K562 treated with DMSO at 1 percent for 12 hours (cell line): ENCODE data around the gene ZNF17. TPM values are rescaled to one million over a fixed set of nuclear protein-coding genes. Genes with fewer than 3 reads are reported as not detected.

Experiments
- total RNA-seq: library from RNA; unstranded; fragments of 300-600 nt; gene quantifications from 2 replicates; pipeline ENCODE4 v1.2.3, GENCODE V29; 2022; ENCODE audit not compliant: insufficient read depth

Gene ZNF17
- 4.8 and 9.6 TPM in 2 replicates for total RNA-seq

GRCh38 chr19:57410877-57411671 is at the start of gene ZNF17:
Gene ZNF17, plus strand, starts transcription at chr19:57411161. Its CDS starts 2,455 bp downstream, at chr19:57413616.

GRCh38 chr19:57362997-57363687 is 47.8 kb upstream of the ZNF17 start, which contains the start of the genes TRAPPC2B and ZNF547:
Gene TRAPPC2B, plus strand, starts transcription at chr19:57363551. Its CDS starts 1,283 bp downstream, at chr19:57364834.
Gene ZNF547, plus strand, starts transcription at chr19:57363551. Its CDS starts 5,005 bp downstream, at chr19:57368556.

DNA sequence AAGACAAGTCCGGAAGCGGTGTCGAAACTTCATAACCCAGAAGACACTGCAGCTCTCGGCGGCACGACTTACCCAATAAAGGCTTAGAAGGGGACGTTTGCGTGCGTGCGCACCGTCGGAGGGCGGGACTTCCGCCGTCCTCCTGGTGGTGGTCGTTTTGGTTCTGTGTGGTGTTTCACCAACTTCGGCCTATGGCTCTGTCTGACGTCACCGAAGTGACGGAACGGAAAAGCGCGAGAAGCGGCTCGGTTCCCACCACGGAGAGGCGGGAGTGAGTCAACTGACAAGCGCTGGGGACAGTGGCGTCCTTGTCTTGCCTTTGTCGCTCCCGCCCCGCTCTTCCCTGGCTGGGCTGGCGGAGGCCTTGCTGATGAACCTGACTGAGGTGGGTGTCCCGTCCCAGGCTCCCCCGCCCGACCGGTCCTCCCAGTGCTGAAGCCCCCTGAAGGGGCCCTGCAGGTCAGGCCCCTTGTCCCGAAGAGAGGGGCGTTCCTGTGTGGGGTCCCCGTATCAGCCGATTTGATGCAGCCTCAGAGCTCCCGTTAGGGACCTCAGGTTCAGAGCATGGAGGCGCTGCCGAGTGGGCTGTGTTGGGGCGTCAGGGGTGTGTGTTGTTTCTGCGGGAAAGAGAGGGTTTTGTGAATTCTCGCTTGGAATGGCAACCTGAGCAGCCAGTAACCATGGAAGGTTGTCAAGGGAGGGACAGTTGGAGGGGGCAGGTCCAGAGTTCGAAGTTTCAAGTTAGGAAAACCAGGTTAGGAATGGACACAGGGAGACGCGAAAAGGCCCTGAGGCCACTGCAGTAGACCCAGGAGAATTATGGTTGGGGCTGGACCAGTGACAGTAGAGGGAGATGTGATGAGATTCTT is 21.0 kb upstream of the ZNF17 start, which contains the start of gene ZNF548:
TSS of gene ZNF548 (plus strand) at position 125 of the 869 bp plus-strand sequence. CDS start at position 371, 246 bp downstream.

DNA sequence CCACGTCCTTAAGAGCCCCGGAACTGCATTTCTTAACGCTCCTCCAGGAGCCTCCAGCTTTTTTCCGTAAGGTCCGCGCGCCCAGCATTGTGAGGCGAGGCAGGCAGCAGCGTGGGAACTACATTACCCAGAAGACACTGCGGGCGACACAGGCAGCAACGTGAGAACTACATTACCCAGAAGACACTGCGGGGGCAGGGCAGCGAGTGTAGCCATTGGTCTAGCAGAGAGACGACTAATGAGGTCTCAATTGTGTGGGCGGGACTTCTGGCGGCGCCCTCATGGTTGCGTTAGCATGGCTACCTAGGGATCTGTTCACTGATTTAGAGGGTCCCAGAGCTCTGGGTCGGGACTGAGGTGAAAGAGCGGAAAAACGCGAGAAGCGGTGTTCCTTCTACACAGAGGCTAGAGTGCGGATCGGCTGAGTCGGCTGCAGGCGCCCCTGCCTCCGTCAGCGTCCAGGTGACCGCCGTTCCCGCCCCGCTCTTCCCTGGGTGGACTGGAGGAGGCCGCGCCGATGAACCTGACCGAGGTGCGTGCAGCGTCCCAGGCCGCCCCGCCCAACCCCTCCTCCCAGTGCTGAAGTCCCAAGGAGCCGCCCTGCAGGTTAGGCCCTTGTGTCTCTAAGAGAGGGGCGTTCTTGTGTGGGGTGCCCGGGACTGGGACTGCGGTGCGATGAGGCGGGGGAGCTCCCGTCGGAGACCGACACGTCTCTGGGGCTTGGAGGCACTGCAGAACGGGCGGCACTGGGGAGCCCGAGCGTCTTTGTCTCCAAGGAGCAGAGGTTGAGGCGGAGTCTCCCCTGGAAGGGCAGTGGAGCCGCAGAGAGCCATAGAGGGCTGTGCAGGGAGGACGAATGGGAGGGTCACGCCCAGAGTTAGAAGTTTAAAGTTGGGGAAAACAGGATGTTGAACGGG is 24.4 kb downstream of the ZNF17 start, which contains the start of gene ZNF749:
TSS of gene ZNF749 (plus strand) at position 264 of the 917 bp plus-strand sequence. CDS start at position 518, 254 bp downstream.

Other genes starting within 250 kb of the ZNF17 start
- 0.85 TPM in 1 of 2 replicates, not detected in the other for gene DUXA, start 243.7 kb upstream of the ZNF17 start, total RNA-seq
- gene ZNF264, start 219.7 kb upstream of the ZNF17 start, total RNA-seq, result 0.27 and 2.0 TPM in 2 replicates
- 9.3 and 10.7 TPM in 2 replicates for gene AURKC, start 180.1 kb upstream of the ZNF17 start, total RNA-seq
- gene ZNF805, start 170.5 kb upstream of the ZNF17 start, total RNA-seq, result 0.45 and 2.5 TPM in 2 replicates
- 2.0 TPM in 1 of 2 replicates, not detected in the other for gene ZNF460, start 130.7 kb upstream of the ZNF17 start, total RNA-seq
- 0.63 and 2.8 TPM in 2 replicates for gene ZNF543, start 90.7 kb upstream of the ZNF17 start, total RNA-seq
- gene ZNF304, start 59.9 kb upstream of the ZNF17 start, total RNA-seq, result 0.90 and 3.1 TPM in 2 replicates
- gene TRAPPC2B, start 47.6 kb upstream of the ZNF17 start, total RNA-seq, result 6.2 and 8.9 TPM in 2 replicates
- gene ZNF547, start 47.6 kb upstream of the ZNF17 start, total RNA-seq, result 1.3 and 3.0 TPM in 2 replicates
- gene ZNF548, start 21.3 kb upstream of the ZNF17 start, total RNA-seq, result 0.81 and 5.3 TPM in 2 replicates
- gene ZNF749, start 24.2 kb downstream of the ZNF17 start, total RNA-seq, result 9.4 and 15.0 TPM in 2 replicates
- not detected in 2 replicates for gene VN1R1, start 46.0 kb downstream of the ZNF17 start, total RNA-seq
- 0.44 and 2.1 TPM in 2 replicates for gene ZNF772, start 66.4 kb downstream of the ZNF17 start, total RNA-seq
- gene ZNF419, start 76.6 kb downstream of the ZNF17 start, total RNA-seq, result 1.3 TPM in 2 replicates
- 1.3 TPM in 1 of 2 replicates, not detected in the other for gene ZNF773, start 88.8 kb downstream of the ZNF17 start, total RNA-seq
- gene ZNF549, start 116.2 kb downstream of the ZNF17 start, total RNA-seq, result 0.16 TPM in 1 of 2 replicates, not detected in the other
- 2.5 and 3.1 TPM in 2 replicates for gene ZNF550, start 148.7 kb downstream of the ZNF17 start, total RNA-seq
- 1.3 and 2.0 TPM in 2 replicates for gene ZNF416, start 167.8 kb downstream of the ZNF17 start, total RNA-seq
- gene ZIK1, start 173.0 kb downstream of the ZNF17 start, total RNA-seq, result 0.36 TPM in 1 of 2 replicates, not detected in the other
- gene ZNF530, start 188.7 kb downstream of the ZNF17 start, total RNA-seq, result 5.8 and 6.7 TPM in 2 replicates
- 1.1 and 14.4 TPM in 2 replicates for gene ZNF134, start 203.1 kb downstream of the ZNF17 start, total RNA-seq
- 2.7 and 6.6 TPM in 2 replicates for gene ZNF211, start 222.0 kb downstream of the ZNF17 start, total RNA-seq